Heart left ventricle (tissue), 16 donors: ENCODE results near the gene MARVELD2. TPM values are rescaled to one million over a fixed set of nuclear protein-coding genes. Genes with fewer than 3 reads are reported as not detected.
"Not testable (repeated sequence)": the region's sequence is repeated elsewhere in the genome, so short reads cannot be mapped to it uniquely, and the experiment has no call there.

Experiments used
- ATAC-seq, 4 donors: fragments of 200-7000 bp; cut with Tn5 transposase; one replicate each; pipeline ENCODE4 v1.9.1; 2020 to 2022; ENCODE audit warnings: moderate library complexity in 4 of 4, mild to moderate bottlenecking in 3 of 4, moderate number of reproducible peaks in 1 of 4
- DNase-seq, 5 donors: peaks; one replicate each; pipeline ENCODE4 v3.0.0-alpha.2; 2020
- H3K27ac ChIP-seq, 12 donors: fragments of 200-600 bp; sonication (generic) in 4 of 12; one replicate each; pipeline versions ENCODE4 v1.5.0 to v1.8.0; 2016 to 2022; ENCODE audit warnings: mild to moderate bottlenecking in 2 of 12
- H3K27me3 ChIP-seq, 9 donors: fragments of 200-600 bp; sonication (generic) in 2 of 9; one replicate each; pipeline versions ENCODE4 v1.5.1 to v1.8.0; 2016 to 2022; ENCODE audit warnings: mild to moderate bottlenecking in 3 of 9
- H3K36me3 ChIP-seq, 9 donors: fragments of 200-600 bp; sonication (generic) in 2 of 9; one replicate each; pipeline versions ENCODE4 v1.5.0 to v1.8.0; 2018 to 2022; ENCODE audit warnings: mild to moderate bottlenecking in 2 of 9
- H3K4me1 ChIP-seq, 12 donors: fragments of 200-600 bp; sonication (generic) in 4 of 12; one replicate each; pipeline versions ENCODE4 v1.5.0 to v1.8.0; 2016 to 2022; ENCODE audit warnings: mild to moderate bottlenecking in 3 of 12
- H3K4me3 ChIP-seq, 12 donors: fragments of 200-600 bp; sonication (generic) in 4 of 12; one replicate each; pipeline versions ENCODE4 v1.5.0 to v1.8.0; 2017 to 2022; ENCODE audit warnings: mild to moderate bottlenecking in 9 of 12, moderate library complexity in 4 of 12
- H3K9me3 ChIP-seq, 12 donors: fragments of 200-600 bp; sonication (generic) in 4 of 12; one replicate each; pipeline versions ENCODE4 v1.5.0 to v1.8.0; 2016 to 2022; ENCODE audit warnings: mild to moderate bottlenecking in 1 of 12
- POLR2A ChIP-seq, 2 donors: fragments of 450-650 bp; IDR thresholded peaks; one replicate each; pipeline ENCODE4 v1.6.1; 2017; ENCODE audit warnings: antibody characterized with exemption in 2 of 2, mild to moderate bottlenecking in 2 of 2, moderate library complexity in 2 of 2
- WGBS, 4 donors: extraction: QIAGEN DNeasy Blood & Tissue Kit in 2 of 4; methylation state at CpG; one replicate each; pipeline versions ENCODE4 v1.1.5 to v1.1.7; 2013 to 2018; 5-methylcytosine and 5-hydroxymethylcytosine counted together
- intact Hi-C, 10 donors: fragments of 100-400 bp; cut with DNase I; formaldehyde crosslinking; loops; one replicate each; pipeline versions ENCODE4 v1.11.1 to v1.14.2; 2022
- polyA plus RNA-seq, 2 donors: library from polyadenylated mRNA; stranded (reverse); fragments of 200-250 nt; gene quantifications; one replicate each; pipeline ENCODE4 v1.2.3, GENCODE V29; 2013
- total RNA-seq, 9 donors: library from RNA; depleted of rRNA in 2 of 9; stranded (reverse); fragments of >200 nt in 2 of 9; fragmentation: NEBNext Ultra II Directional in 3 of 9; extraction: Animal tissue kit (Norgen Biotek cat#: 25700) in 3 of 9; gene quantifications; one replicate each; pipeline versions ENCODE4 v1.1.0 to v1.2.4, GENCODE V29; 2016 to 2023
- TF ChIP-seq, protein P1 (sequence below), 12 donors: fragments of 200-600 bp; sonication (generic) in 4 of 12; IDR thresholded peaks; one replicate each; pipeline versions ENCODE4 v1.5.0 to v1.8.0; 2018 to 2022; ENCODE audit warnings: antibody characterized with exemption in 12 of 12, mild to moderate bottlenecking in 5 of 12
- donor health status: ischemic (EF 13 %, LVEDD 7.1; RV severe dilation, severe dysfunction).
- donor health status: healthy with polysubstance abuse.
- donor health status: DM: no; HTN: yes; CAD: no.
- donor health status: DM: no; HTN: no; CAD: no.
- donor health status: ischemic (EF 25% LVEDD 6.9; RV normal size, moderate dysfunction).
- donor health status: ischemic (EF 25% LVEDD 5.7; RV mildly dilated, moderate dysfunction).
- donor health status: healthy.
- donor health status: DM: yes; HTN: yes; CAD: no.
- donor health status: ischemic (EF 35%, LVEDD 5.7; RV mildly dilated, moderate dysfunction).
- donor health status: nonischemic (EF 11% LVEDD 7.7; RV severe dilation, severe dysfunction).
- donor health status: DM: yes; HTN: yes; CAD: no.
- donor health status: PGD.
- donor health status: ischemic (EF 29% LVEDD 5.4; RV normal size, mild dysfunction).
- donor health status: nonischemic (EF 23%, LVEDD 6.1; RV moderate dilation, normal function).

The MARVELD2 gene
- total and polyA plus RNA-seq, 11 donors: 0.27 to 3.8 (median 1.5) TPM

DNA sequence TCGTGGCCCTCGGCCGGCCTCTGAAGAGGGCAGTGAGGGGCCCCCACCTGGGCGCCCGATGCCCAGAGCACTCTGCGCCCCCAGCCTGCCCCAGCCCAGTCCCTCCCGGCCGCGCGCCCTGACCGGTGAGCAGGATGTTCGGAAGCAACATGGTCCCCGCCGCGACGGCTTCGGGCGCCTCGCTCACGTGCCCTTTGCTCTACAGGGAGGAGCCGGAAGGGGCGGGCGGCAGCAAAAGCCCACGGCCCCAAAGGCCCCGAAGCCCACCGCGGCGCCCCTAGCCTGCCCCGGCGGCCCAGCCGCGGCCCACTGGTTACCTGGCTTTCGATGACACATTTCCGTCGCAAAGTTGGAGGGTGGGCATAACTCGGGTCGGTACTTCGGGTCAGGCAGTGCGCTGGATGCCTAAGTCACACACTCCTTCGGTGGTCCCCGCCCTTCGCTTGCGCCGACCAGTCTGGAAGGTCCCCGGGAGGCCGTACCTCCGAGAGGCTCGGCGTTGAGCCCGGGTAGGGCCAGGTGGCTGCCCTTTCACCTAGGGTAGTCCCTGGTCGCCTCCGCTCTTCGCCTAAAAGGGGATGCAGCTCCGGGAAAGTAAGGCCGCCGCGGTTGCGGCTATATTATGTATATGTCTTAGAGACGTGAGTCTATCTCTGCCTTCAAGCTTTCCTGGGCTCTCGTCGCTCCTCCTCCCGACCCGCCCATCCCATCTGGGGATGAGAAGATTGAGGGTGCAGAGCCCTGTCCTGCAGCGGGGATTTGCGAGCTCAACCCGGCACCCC is 45.4 kb upstream of the MARVELD2 start, which contains the start of the genes AK6, RAD17 and TAF9:
AK6 (minus strand) TSS at position 181 of the 782 bp plus-strand sequence; CDS start at position 151, 30 bp downstream.
RAD17 (plus strand) TSS at position 479 of the 782 bp plus-strand sequence. CDS start 2,391 bp downstream, outside the sequence.
TAF9 (minus strand) TSS at position 181 of the 782 bp plus-strand sequence. CDS start 3,783 bp downstream, outside the sequence.
- intact Hi-C loops: loop anchor here in 6 of 10 donors (10.0 kb wide), 4 partner anchors 55 to 325 kb away; partner anchors contain the start of genes SLC30A5 (in 5 of the 6) and CDK7 (in 1 of the 6)
- ATAC-seq: peak; percentile 97 to 99 (median 98)
- H3K4me1 ChIP-seq: peaks cover 4 to 44% (median 25%) of the 10 kb centered on the region in 12 donors
- peak within 1 kb of the TSS; percentile 54 to 94 (median 80) for H3K4me3 ChIP-seq
- DNase-seq: peak; percentile 92 to 96 (median 95)
- no peaks in the 10 kb centered on the region for H3K27me3 ChIP-seq
- H3K36me3 ChIP-seq: peaks cover 0 to 43% (median 28%) of the 10 kb centered on the region in 9 donors
- whole genome bisulfite sequencing, 4 donors: 0 to 1% (median 0%) methylated on average over 50 to 66 of the region's 66 CpGs
- no peaks in the 10 kb centered on the region for H3K9me3 ChIP-seq
- H3K27ac ChIP-seq: peak within 1 kb of the TSS; percentile 93 to 99 (median 98)
- TF ChIP-seq POLR2A (IDR thresholded peaks at IDR 0.05): peak in 1 of 2 donors; percentile 66
- TF ChIP-seq, protein P1, sequence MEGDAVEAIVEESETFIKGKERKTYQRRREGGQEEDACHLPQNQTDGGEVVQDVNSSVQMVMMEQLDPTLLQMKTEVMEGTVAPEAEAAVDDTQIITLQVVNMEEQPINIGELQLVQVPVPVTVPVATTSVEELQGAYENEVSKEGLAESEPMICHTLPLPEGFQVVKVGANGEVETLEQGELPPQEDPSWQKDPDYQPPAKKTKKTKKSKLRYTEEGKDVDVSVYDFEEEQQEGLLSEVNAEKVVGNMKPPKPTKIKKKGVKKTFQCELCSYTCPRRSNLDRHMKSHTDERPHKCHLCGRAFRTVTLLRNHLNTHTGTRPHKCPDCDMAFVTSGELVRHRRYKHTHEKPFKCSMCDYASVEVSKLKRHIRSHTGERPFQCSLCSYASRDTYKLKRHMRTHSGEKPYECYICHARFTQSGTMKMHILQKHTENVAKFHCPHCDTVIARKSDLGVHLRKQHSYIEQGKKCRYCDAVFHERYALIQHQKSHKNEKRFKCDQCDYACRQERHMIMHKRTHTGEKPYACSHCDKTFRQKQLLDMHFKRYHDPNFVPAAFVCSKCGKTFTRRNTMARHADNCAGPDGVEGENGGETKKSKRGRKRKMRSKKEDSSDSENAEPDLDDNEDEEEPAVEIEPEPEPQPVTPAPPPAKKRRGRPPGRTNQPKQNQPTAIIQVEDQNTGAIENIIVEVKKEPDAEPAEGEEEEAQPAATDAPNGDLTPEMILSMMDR (IDR thresholded peaks at IDR 0.05): peak in 1 of 12 donors; percentile 10

DNA sequence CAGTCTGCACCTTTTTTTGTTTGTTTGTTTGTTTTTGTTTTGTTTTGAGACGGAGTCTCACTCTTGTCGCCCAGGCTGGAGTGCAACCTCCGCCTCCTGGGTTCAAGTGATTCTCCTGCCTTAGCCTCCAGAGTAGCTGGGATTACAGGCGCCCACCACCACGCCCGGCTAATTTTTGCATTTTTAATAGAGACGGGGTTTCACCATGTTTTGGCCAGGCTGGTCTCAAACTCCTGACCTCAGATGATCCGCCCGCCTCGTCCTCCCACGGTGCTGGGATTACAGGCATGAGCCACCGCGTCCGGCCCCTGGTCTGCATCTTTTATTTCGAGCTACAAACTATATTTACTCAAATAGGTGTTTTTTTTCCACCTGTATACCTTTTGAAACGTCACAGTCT is 44.6 kb upstream of the MARVELD2 start:
- not testable (repeated sequence) for H3K27me3 ChIP-seq, DNase-seq, H3K9me3 ChIP-seq, ATAC-seq
- H3K4me1 ChIP-seq: peaks cover 4 to 40% (median 25%) of the 10 kb centered on the region in 12 donors
- WGBS, 4 donors: 3 to 4% (median 3%) methylated on average over 16 of the region's 16 CpGs
- peaks cover 0 to 43% (median 28%) of the 10 kb centered on the region in 9 donors for H3K36me3 ChIP-seq
- peak overlapping the region; percentile 54 to 94 (median 80) for H3K4me3 ChIP-seq
- intact Hi-C loops: loop anchor here in 1 of 10 donors (10.0 kb wide), 1 partner anchor 56 kb away; no protein-coding TSS in a partner anchor
- peak overlapping the region in 8 of 12 donors; percentile 93 to 99 (median 98) for H3K27ac ChIP-seq

DNA sequence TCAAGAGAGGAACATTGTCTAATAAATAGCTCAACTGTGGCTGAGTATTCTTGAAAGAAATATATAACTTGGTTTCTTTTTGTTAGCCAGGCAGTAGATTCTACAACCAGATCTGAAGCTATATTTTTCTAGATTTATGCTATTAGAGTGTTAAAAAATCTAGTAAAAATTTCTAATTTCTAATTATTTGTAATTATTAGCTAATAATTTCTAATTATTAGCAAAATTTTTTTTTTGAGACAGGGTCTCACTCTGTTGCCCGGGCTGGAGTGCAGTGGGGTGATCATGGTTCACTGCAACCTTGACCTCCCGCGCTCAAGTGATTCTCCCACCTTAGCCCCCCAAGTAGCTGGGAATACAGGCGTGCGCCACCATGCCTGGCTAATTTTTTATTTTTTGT is 42.5 kb upstream of the MARVELD2 start:
- WGBS, 4 donors: 98% methylated on average over 5 of the region's 5 CpGs
- intact Hi-C loops: loop anchor here in 1 of 10 donors (10.0 kb wide), 1 partner anchor 58 kb away; no protein-coding TSS in a partner anchor

DNA sequence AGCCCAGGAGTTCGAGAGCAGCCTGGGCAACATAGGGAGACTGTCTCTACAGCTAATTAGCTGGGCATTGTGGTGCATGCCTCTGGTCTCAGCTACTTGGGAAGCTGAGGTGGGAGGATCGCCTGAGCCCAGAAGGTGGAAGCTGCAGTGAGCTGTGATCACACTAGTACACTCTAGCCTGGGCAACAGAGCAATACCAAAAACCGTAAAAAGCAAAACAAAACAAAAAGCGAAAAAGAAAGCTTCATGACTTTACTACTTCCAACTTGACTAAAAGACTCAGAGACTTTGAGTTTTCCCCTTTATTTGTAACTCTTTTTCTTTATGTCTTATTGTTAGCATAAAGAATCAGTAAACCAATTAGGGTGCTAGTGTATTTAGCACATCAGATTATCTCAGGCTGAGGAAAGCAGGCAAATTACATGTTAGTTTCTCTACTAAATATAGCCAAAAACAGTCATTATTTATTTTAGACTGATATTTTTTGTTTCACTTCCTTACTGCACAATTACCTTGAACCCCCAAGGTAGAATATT is 39.9 kb upstream of the MARVELD2 start:
- TF ChIP-seq, protein P1 (IDR thresholded peaks at IDR 0.05): no peak
- no peak for TF ChIP-seq POLR2A (IDR thresholded peaks at IDR 0.05)
- H3K36me3 ChIP-seq: peaks cover 0 to 65% (median 50%) of the 10 kb centered on the region in 9 donors
- peaks cover 0 to 24% (median 14%) of the 10 kb centered on the region in 12 donors for H3K4me1 ChIP-seq
- H3K27me3 ChIP-seq: no peaks in the 10 kb centered on the region
- ATAC-seq (no peak), DNase-seq (no peak)
- 92 to 95% (median 94%) methylated on average over 4 of the region's 4 CpGs for WGBS, 4 donors
- no peak overlapping the region for H3K27ac ChIP-seq
- no peak overlapping the region for H3K4me3 ChIP-seq
- no peaks in the 10 kb centered on the region for H3K9me3 ChIP-seq
- intact Hi-C loops: loop anchor here in 1 of 10 donors (10.0 kb wide), 1 partner anchor 60 kb away; no protein-coding TSS in a partner anchor

More for the DNA sequence above, 42.5 kb upstream of the MARVELD2 start:
- Histone ChIP-seq H3K9me3 (no peaks in the 10 kb centered on the region), H3K4me3 (no peak overlapping the region), H3K27me3 (no peaks in the 10 kb centered on the region), H3K36me3 (peaks cover 0 to 41% (median 26%) of the 10 kb centered on the region in 9 donors), H3K27ac (no peak overlapping the region), H3K4me1 (peaks cover 4 to 36% (median 24%) of the 10 kb centered on the region in 12 donors)
- DNase-seq: no peak
- ATAC-seq: no peak
- TF ChIP-seq, protein P1 (IDR thresholded peaks at IDR 0.05): no peak
- no peak for TF ChIP-seq POLR2A (IDR thresholded peaks at IDR 0.05)
